GM23338 (cell line): Measurements from ENCODE around the gene IGF1R.

Source experiments
- EZH2 ChIP-seq: fragments of 200-600 bp; sonication (generic); IDR thresholded peaks from one replicate; pipeline ENCODE4 v1.8.0; 2017; ENCODE audit warnings: antibody characterized with exemption, mild to moderate bottlenecking, low read depth; ENCODE audit not compliant: unreplicated experiment
- EZH2phosphoT487 ChIP-seq: fragments of 200-600 bp; sonication (generic); IDR thresholded peaks from one replicate; pipeline ENCODE4 v1.8.1; 2018; ENCODE audit warnings: antibody characterized with exemption; ENCODE audit not compliant: unreplicated experiment
- POLR2AphosphoS5 ChIP-seq: IDR thresholded peaks from 2 replicates; pipeline ENCODE4 v1.6.1; 2016; ENCODE audit warnings: antibody characterized with exemption, low read depth
- TF ChIP-seq, protein P1 (sequence below), 2 experiments: fragments of 200-600 bp in 1 of 2; sonication (generic) in 1 of 2; conservative IDR thresholded peaks; 2 replicates each; pipeline versions ENCODE4 v1.5.1 to v1.6.1; 2016 to 2017; ENCODE audit warnings: antibody characterized with exemption in 2 of 2, low read depth in 2 of 2, mild to moderate bottlenecking in 2 of 2, moderate library complexity in 1 of 2
- TF ChIP-seq, protein P2 (sequence below): IDR thresholded peaks from one replicate; pipeline ENCODE4 v1.6.1; 2018; ENCODE audit warnings: antibody characterized with exemption; ENCODE audit not compliant: unreplicated experiment
- TF ChIP-seq, protein P3 (sequence below): IDR thresholded peaks from 2 replicates; pipeline ENCODE4 v1.6.1; 2016; ENCODE audit warnings: antibody characterized with exemption

DNA sequence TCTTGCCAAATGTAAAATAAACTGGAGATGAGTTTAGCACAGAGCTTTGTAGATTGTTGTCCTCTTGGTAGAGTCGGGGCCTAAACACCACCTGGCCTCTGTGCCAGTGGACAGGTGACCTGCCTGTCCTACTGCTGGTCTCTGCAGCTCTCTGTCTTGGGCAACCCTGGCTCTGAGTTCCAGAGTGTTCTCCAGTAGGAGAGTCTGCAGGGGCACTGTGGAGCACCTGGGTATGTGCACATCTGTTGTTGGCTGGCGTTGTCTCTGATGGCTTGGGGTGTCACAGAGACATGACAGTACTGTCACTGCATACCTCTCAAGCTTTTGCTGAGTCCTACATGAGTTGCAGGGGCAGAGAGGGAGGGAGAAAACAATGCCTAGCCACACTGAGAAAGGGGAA, 112.6 kb downstream of the IGF1R start:
- TF ChIP-seq, protein P1, sequence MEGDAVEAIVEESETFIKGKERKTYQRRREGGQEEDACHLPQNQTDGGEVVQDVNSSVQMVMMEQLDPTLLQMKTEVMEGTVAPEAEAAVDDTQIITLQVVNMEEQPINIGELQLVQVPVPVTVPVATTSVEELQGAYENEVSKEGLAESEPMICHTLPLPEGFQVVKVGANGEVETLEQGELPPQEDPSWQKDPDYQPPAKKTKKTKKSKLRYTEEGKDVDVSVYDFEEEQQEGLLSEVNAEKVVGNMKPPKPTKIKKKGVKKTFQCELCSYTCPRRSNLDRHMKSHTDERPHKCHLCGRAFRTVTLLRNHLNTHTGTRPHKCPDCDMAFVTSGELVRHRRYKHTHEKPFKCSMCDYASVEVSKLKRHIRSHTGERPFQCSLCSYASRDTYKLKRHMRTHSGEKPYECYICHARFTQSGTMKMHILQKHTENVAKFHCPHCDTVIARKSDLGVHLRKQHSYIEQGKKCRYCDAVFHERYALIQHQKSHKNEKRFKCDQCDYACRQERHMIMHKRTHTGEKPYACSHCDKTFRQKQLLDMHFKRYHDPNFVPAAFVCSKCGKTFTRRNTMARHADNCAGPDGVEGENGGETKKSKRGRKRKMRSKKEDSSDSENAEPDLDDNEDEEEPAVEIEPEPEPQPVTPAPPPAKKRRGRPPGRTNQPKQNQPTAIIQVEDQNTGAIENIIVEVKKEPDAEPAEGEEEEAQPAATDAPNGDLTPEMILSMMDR (conservative IDR thresholded peaks at IDR 0.05; ENCODE audit: low read depth in 2 of 2) = no peak
- TF ChIP-seq EZH2phosphoT487 = no peak
- no peak for TF ChIP-seq EZH2
- TF ChIP-seq, protein P2, sequence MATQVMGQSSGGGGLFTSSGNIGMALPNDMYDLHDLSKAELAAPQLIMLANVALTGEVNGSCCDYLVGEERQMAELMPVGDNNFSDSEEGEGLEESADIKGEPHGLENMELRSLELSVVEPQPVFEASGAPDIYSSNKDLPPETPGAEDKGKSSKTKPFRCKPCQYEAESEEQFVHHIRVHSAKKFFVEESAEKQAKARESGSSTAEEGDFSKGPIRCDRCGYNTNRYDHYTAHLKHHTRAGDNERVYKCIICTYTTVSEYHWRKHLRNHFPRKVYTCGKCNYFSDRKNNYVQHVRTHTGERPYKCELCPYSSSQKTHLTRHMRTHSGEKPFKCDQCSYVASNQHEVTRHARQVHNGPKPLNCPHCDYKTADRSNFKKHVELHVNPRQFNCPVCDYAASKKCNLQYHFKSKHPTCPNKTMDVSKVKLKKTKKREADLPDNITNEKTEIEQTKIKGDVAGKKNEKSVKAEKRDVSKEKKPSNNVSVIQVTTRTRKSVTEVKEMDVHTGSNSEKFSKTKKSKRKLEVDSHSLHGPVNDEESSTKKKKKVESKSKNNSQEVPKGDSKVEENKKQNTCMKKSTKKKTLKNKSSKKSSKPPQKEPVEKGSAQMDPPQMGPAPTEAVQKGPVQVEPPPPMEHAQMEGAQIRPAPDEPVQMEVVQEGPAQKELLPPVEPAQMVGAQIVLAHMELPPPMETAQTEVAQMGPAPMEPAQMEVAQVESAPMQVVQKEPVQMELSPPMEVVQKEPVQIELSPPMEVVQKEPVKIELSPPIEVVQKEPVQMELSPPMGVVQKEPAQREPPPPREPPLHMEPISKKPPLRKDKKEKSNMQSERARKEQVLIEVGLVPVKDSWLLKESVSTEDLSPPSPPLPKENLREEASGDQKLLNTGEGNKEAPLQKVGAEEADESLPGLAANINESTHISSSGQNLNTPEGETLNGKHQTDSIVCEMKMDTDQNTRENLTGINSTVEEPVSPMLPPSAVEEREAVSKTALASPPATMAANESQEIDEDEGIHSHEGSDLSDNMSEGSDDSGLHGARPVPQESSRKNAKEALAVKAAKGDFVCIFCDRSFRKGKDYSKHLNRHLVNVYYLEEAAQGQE = no peak
- TF ChIP-seq, protein P3, sequence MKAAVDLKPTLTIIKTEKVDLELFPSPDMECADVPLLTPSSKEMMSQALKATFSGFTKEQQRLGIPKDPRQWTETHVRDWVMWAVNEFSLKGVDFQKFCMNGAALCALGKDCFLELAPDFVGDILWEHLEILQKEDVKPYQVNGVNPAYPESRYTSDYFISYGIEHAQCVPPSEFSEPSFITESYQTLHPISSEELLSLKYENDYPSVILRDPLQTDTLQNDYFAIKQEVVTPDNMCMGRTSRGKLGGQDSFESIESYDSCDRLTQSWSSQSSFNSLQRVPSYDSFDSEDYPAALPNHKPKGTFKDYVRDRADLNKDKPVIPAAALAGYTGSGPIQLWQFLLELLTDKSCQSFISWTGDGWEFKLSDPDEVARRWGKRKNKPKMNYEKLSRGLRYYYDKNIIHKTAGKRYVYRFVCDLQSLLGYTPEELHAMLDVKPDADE = no peak
- TF ChIP-seq POLR2AphosphoS5 = no peak
